GM18868 (cell line): ENCODE data around the gene ATAD3C.
"Not testable (repeated sequence)": the region's sequence is repeated elsewhere in the genome, so short reads cannot be mapped to it uniquely, and the experiment has no call there.

Experiments used
- ATAC-seq: cut with Tn5 transposase; IDR thresholded peaks from one replicate; pipeline ENCODE4 v1.9.1; 2021; ENCODE audit warnings: mild to moderate bottlenecking, moderate library complexity; ENCODE audit not compliant: unreplicated experiment

ATAD3C gene

DNA sequence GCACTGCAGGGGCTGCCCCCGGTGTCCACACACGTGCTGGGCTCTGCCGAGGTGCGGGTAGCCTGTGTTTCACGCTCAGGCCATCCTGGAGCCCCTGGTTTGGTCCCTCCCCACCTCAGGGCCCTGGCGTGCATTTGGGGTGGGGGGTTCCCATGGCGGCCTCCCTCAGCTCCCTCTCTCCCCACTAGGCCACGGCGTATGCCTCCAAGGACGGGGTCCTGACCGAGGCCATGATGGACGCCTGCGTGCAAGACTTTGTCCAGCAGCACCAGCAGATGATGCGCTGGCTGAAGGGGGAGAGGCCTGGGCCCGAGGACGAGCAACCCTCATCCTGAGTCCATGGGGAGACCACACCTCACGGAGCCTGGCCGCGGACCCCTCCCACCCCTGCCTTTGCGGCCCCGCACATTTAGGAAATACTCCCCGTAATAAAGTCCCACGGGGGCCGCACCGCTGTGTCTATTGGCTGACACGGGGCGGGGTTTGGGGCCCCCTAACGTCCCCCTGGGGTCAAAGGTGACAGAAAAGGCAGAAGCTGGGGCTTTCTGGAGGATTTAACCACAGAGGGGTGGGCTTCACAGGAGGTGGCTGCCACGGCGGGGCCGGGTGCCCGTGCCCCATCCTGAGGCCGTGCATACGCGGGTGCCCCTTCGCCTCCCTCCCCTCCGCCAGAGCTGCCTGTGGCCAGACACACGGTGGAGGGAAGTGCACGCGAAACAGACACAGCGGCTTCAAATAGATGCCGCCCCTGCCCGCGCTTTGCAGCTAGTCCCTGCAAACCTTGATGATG, 18.9 kb downstream of the ATAD3C start:
- not testable (repeated sequence) for ATAC-seq

DNA sequence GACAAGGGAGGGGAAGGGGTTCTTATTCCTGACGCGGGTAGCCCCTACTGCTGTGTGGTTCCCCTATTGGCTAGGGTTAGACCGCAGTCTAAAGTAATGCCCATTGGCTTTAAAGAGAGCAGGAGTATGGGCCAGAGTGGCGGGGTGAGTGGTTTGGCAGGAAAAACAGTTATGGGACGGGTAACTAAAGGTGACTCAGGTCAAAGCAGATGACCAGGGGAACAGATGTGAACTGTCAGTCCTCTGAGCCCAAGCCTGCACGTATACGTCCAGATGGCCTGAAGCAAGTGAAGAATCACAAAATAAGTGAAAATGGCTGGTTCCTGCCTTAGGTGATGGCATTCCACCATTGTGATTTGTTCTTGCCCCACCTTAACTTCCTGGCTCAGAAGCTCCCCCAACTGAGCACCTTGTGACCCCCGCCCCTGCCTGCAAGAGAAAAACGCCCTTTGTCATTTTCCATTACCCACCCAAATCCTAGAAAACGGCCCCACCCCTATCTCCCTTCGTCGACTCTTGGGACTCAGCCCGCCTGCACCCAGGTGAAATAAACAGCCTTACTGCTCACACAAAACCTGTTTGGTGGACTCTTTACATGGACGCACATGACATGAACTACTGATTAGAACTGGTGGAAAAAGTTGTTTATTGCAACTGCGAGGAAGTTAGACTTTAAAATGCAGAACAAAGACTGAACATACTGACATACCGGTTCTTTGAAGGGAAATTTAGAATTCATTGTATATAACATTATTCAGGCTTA, 21.3 kb downstream of the ATAD3C start:
- ATAC-seq, result no peak

DNA sequence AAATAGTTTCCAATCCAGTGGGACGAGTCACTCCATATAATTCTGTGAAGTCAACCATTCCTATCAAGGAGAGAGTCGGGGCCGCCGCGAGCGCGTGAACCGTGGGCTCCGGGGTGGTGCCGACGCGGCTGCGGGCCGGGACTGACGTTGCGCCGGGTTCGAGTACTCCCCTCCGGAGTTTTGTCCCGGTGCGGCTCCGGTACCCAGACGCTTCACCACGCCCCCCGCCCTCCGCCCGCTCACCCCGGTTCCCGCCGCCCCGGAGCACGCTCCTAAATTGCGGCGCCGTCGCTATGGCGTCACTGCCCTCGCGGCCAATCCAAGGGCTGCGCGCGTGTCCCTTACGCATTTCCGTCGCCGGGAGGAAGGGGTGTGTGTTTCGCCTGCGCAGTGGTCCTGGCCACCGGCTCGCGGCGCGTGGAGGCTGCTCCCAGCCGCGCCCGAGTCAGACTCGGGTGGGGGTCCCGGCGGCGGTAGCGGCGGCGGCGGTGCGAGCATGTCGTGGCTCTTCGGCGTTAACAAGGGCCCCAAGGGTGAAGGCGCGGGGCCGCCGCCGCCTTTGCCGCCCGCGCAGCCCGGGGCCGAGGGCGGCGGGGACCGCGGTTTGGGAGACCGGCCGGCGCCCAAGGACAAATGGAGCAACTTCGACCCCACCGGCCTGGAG, 22.0 kb downstream of the ATAD3C start, which contains the start of gene ATAD3B:
Gene ATAD3B (plus strand): TSS at position 377 of the 664 bp plus-strand sequence. CDS start 120 bp downstream, at position 497.
- ATAC-seq, result peak; percentile 88

DNA sequence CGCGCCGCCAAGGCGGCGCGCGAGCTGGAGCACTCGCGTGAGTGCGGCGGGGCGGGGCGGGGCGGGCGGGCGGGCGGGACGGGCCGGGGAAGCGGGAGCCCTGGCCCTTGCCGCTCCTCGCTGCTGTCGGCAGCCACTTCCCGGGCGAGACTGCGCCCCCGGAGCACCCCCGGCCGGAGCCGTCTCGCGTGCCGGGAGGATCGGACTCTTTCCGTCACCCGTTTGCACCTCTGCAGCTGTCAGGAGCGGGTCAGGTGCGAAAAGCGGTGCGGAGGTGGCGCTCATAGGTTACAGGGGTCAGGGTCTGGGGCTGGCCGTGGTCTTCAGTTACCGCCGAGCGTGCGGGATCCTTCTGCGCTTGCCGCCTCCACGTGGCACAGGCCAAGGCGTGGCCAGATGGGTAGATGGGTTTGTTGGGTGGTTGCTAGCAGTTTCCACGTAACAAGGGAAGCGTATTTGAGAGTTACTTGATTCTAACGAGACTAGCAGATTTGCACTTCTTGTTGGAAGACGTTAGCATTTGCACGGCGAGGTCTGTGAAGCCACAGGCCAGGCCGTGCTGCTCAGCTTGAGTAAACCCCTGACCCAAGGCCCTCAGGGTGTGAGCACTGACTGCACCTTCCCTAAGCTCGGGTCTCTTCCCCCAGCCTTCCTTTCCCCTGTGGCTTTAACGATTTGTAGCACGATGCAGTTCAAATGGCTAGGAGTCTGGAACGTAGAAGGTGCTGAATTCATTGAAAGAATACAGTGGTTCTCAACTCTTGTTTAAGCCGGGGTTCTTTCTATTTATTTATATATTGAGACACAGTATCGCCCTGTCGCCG, 22.8 kb downstream of the ATAD3C start:
- not testable (repeated sequence) for ATAC-seq

DNA sequence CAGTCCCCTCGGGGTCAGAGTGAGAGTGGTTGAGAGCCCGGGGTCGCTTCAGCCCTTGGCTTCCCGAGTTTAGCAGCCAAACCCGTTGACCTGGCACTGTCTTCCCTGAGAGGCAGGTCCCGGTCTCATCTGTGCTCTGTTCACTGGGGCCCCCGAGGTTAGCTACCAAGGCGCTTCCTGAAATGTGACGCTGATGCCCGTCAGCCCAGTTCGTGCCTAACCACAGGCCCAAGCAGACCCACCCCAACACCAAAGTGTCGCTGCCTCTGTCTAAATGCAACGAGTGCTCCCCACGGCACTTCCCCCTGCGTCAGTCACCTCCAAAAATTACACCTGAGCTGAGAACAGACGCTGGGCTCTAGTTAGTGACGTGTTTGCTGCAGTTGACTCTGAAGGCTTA, 26.5 kb downstream of the ATAD3C start:
- ATAC-seq, result not testable (repeated sequence)

DNA sequence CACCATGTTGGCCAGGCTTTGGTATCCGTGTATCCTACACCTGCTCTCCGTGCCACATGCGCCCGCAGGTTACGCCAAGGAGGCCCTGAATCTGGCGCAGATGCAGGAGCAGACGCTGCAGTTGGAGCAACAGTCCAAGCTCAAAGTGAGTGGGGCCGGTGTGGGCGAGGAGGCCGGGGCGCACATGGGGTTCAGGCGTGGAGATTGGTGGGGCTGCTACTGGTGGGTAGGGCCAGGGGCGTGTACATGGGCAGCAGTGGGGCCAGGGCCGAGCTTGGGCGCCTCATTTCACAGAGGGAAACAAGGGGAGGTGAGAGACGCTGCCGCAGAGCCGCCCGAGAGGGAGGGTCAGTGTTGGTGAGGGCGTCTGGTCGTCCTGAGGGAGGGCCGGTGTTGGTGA, 27.7 kb downstream of the ATAD3C start:
- no peak for ATAC-seq

DNA sequence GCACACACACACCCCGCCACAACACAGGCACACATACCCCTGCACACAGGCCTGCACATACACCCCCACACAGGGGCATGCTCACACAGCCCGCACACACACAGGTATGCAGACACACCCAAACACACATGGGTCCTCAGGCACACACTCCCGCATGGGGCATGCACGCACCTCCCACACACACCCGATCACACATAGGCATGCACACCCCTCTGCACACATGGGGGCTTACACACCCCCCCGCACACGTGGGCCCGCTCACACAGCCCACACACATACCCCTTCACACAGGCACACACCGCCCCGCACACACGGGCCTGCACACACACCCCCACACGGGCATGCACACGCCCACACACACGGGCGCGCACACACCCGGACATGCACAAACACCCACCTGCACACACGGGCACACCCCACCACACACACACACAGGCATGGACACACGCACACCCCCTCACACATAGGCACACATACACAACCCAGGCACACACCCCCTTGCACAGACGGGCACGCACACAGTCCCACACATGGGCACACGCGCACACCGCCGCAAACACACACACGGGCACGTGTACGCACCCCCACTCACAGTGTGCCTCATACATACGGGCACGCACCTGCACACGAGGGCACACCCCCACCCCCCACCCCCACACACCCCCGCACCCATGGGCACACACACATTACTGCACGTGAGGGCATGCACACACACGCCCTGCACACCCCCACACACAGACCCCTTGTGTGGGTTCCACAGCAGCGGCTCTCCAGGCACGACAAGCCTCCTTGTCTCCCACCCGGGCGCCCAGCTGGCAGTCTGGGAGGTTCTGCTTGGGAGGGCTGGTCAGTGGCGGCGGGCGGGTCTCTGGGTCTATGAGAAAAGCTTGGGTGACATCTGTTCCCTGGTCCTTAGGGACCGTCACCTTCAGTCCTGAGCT, 30.3 kb downstream of the ATAD3C start:
- ATAC-seq, result no peak

DNA sequence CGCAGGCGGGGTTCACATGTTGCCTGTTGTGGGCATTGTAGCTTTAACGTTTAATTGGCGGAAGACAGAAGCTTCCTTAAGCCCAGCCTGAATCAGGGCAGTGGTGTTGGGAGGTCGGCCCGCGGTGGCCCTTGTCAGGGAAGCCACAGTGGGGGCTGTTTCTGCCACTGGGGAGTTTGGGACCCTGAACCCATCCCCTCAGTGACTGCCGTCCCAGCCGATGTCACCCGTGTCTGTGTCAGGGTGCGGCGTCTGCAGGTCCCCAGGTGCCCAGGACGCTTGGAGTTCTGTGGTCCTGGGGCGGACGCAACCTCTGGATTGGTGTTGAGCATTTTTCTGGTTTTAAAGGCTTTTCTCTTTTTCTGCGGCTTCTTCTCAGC, 31.0 kb downstream of the ATAD3C start:
- ATAC-seq, result not testable (repeated sequence)

DNA sequence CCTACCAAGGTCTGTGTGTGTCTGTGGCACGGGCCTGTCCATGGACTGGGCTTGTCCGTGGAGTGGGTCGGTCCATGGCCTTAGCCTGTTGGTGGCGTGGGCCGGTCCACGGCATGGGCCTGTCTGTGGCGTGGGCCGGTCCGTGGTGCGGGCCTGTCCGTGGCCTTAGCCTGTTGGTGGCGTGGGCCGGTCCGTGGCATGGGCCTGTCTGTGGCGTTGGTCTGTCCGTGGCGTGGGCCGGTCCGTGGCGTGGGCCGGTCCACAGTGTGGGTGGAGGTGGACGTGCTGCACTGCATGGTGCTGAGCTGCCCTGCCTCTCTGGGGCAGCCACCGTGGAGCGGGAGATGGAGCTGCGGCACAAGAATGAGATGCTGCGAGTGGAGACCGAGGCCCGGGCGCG, 32.3 kb downstream of the ATAD3C start:
- ATAC-seq, result not testable (repeated sequence)

DNA sequence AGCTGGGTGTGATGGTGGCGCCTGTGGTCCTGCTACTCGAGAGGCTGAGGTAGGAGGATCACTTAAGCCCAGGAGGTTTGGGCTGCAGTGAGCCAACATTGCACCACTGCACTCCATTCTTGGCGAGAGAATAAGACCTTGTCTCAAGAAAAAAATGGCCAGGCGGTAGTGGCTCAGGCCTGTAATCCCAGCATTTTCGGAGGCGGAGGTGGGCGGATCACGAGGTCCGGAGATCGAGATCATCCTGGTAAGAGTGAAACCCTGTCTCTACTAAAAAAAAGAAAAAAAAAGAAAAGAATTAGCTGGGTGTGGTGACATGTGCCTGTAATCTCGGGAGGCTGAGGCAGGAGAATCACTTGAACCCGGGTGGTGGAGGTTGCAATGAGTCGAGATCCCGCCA, 33.4 kb downstream of the ATAD3C start:
- ATAC-seq, result no peak

DNA sequence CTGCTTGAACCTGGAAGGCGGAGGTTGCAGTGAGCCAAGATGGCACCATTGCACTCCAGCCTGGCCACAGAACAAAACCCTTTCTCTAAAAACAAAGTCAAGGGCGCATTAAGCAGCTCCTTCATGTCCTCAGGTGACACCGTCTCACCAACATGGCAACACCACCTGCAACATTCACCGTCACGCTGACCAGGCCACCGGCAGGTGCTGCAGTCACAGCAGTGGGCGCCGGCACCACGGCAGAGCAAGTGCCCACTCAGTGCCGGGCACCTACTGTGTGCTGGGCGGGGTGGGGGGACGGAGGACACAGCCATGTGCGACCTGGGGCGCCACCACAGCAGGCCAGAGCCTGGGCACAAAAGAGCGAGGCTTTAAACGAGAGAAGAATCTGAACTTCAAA, 34.2 kb downstream of the ATAD3C start:
- ATAC-seq, result no peak

DNA sequence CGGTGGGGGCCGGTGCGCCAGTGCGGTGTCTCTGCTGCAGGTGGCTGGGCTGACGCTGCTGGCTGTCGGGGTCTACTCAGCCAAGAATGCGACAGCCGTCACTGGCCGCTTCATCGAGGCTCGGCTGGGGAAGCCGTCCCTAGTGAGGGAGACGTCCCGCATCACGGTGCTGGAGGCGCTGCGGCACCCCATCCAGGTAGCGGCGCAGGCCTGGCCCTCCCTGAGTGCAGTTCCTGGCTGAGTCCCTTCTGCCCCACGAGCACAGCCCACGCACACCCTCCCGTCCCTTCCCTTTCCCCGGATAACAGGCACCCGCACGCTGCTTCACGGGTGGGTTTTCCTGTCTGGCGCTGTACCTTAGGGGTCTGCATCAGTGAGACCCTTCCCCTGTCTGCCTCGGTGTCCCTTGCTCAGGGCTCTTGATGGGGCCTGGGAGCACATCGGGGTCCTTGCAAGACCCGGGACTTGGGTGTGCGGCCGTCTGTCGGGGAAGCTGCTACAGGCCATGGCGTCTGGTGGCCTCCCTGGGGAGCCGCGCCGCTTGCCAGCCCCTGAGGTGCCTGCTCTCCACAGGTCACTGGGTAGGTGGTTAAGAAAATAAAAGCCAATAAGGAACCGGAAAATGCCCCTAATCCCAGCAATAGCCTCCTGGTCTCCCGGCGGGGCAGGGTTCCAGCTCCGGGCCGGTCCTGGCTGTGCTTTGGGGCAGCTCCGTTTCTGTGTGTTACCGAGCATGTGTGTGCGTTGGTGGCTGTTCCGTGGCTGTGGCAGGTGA, 35.7 kb downstream of the ATAD3C start:
- not testable (repeated sequence) for ATAC-seq

DNA sequence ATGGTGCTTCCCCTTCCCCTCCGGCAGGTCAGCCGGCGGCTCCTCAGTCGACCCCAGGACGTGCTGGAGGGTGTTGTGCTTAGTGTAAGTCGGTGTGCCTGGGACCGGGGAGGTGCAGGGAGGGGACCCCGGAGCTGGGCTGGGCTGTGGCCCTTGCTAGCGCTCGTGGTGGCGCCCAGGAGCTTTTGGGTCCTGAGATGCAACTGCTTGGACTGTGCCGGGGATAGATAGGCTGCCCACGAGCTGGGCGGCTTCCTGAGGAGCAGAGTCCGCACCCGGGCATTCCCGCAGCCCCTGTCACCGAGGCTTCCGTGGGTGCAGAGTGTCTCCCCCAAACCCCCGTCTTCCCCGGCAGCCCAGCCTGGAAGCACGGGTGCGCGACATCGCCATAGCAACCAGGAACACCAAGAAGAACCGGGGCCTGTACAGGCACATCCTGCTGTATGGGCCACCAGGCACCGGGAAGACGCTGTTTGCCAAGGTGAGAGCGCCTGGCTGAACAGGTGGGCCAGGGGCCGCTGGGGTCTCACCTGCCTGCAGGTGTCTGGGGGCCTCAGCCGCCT, 36.3 kb downstream of the ATAD3C start:
- not testable (repeated sequence) for ATAC-seq

DNA sequence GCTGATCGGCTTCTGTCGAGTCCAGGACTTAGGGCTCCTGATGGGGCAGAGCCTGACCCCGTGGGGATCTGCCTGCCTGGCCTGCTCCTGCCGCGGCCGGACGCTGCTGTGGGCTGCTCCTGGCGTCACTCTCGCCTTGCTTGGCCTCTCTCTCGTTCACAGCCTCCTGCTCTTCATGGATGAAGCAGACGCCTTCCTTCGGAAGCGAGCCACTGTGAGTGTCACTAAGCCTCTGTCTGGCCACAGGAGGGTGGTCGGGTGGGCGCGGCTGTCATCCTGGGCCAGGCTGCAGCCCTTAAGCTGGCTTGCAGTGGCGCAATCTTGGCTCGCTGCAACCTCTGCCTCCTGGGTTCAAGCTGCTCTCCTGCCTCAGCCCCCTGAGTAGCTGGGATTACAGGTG, 38.2 kb downstream of the ATAD3C start:
- no peak for ATAC-seq

DNA sequence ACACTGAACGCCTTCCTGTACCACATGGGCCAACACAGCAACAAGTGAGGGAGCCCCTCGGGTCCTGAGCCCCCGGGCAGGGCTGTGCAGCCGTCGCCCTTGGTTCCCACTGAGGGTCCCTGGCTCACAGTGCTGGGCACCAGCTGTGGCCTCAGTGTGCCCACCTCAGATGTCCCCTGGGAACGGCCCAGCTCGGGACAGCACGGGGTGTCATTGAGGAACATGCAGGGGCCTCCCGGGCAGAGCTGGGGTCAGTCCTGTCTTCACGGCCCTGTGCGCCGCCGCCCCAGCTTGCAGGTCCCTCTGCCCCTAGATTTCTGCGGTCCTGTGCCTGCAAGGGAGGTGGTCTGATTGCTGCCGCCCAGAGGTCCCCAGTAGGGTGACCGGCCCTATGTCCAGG, 39.7 kb downstream of the ATAD3C start:
- ATAC-seq, result no peak

DNA sequence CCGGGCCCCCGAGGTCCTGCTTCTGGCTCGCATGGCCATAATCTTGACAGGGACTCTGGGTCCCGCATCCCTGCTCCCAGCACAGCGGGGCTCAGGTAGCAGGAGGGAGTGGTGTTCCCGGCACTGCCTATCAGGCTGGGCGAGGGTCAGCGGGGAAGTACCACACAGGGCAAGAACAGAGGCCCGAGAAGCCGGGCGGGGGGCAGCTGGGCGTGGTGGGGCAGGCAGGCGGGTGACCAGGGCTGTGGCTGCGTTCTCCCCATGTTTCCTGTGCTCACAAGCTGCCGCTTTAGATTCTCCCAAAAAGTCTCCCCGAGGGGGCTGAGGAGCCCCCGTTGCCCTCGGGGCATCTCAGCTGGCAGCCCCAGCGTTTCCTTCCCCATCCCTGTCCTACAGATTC, 40.4 kb downstream of the ATAD3C start:
- no peak for ATAC-seq

DNA sequence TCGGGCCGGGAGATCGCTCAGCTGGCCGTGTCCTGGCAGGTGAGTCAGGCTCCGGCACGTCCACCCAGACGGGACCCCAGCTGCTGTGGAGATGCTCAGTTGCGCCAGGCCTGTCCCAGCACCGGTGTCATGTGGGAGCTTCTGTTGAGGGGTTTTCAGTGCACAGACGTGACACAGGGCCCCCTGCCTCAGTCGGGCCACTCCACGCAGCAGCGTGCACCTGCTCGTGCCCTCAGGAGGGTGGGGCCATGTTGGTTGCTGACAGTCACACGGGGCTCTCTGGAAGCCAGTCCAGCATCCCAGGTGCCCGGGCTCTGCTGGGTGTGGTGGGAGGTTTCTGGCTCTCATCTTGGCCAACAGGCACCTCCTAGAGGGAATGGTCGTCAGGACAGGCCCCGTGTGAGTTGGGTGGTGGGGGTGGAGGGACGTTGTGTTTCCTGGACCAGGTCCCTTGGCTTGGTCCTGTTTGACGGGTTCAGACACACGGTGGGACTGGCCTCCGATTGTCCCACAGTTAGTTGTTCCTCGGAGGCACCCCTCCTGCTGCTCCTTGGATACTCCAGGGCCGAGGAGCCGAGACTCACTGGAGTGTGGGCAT, 41.2 kb downstream of the ATAD3C start:
- ATAC-seq, result no peak

DNA sequence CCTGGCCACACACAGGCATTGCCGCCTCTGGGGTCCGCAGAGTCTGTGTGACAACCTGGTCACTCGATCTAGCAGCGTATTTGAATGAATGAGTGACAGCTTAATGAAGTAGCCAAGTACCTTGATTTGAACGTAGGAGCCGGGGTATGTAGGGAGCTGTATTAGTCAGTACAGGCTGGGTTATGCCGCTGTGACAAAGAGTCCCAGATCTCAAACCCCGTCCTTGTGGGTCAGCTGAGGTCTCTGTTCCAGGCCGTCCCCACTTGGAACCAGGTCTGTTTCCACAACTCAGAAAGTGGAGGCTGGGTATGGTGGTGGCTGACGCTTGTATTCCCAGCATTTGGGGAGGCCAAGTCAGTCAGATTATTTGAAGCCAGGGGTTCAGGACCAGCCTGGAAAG, 42.1 kb downstream of the ATAD3C start:
- ATAC-seq, result no peak
